Kidney (tissue), 14 donors: ENCODE data around the gene TCF12. TPM values are rescaled to one million over a fixed set of nuclear protein-coding genes. Genes with fewer than 3 reads are reported as not detected.

ENCODE experiments used
- DNase-seq, 5 donors: peaks; one replicate each; pipeline ENCODE4 v3.0.0-alpha.2; 2013 to 2020
- FAIRE-seq: peaks from 2 replicates; lab custom pipeline; 2012; peaks lifted over from hg19 to GRCh38; lab: Jason Lieb, UNC
- H3K27ac ChIP-seq, 2 donors: one replicate each; pipeline ENCODE4 v1.7.0; 2013; ENCODE audit warnings: low read depth in 2 of 2, low read length in 2 of 2, inconsistent platforms in 1 of 2
- H3K27me3 ChIP-seq: one replicate; pipeline ENCODE4 v1.7.1; 2013; ENCODE audit warnings: low read length, inconsistent platforms; ENCODE audit not compliant: control insufficient read depth, insufficient read depth
- H3K36me3 ChIP-seq, 3 donors: one replicate each; pipeline versions ENCODE4 v1.7.0 to v1.7.1; 2013; ENCODE audit warnings: low read length in 3 of 3, control low read depth in 1 of 3, inconsistent platforms in 1 of 3; ENCODE audit not compliant: insufficient read depth in 3 of 3, control insufficient read depth in 2 of 3
- H3K4me1 ChIP-seq, 3 donors: one replicate each; pipeline versions ENCODE4 v1.7.0 to v1.7.1; 2013; ENCODE audit warnings: low read length in 3 of 3, inconsistent platforms in 1 of 3, low read depth in 1 of 3; ENCODE audit not compliant: control insufficient read depth in 2 of 3, insufficient read depth in 2 of 3
- H3K4me3 ChIP-seq, 3 donors: one replicate each; pipeline versions ENCODE4 v1.7.0 to v1.8.1; 2013; ENCODE audit warnings: low read length in 3 of 3, control low read depth in 1 of 3, inconsistent platforms in 1 of 3
- H3K9ac ChIP-seq, 3 donors: one replicate each; pipeline versions ENCODE4 v1.7.0 to v1.7.1; 2013; ENCODE audit warnings: low read length in 3 of 3, control low read depth in 1 of 3, inconsistent platforms in 1 of 3
- H3K9me3 ChIP-seq, 3 donors: one replicate each; pipeline versions ENCODE4 v1.7.0 to v1.7.1; 2013; ENCODE audit warnings: low read length in 3 of 3, control low read depth in 1 of 3, inconsistent platforms in 1 of 3; ENCODE audit not compliant: control insufficient read depth in 2 of 3, insufficient read depth in 1 of 3
- intact Hi-C: fragments of 100-400 bp; cut with DNase I; formaldehyde crosslinking; loops from one replicate; pipeline ENCODE4 v1.11.1; 2022
- polyA plus RNA-seq: library from polyadenylated mRNA; stranded (reverse); fragments of 350-450 nt; fragmentation: Illumina TruSeq; extraction: RNeasy Lipid Tissue Mini Kit (QIAGEN cat#74804); gene quantifications from one replicate; pipeline ENCODE4 v1.2.3, GENCODE V29; 2014; ENCODE audit warnings: low read depth, low replicate concordance; ENCODE audit not compliant: insufficient read depth
- total RNA-seq: library from RNA; stranded (reverse); fragmentation: NEBNext Ultra II Directional; extraction: Animal tissue kit (Norgen Biotek cat#: 25700); gene quantifications from one replicate; pipeline ENCODE4 v1.2.1, GENCODE V29; 2021
- TF ChIP-seq, protein P1 (sequence below): IDR thresholded peaks from 3 replicates; pipeline ENCODE4 v1.5.1; 2012; ENCODE audit warnings: mild to moderate bottlenecking, moderate library complexity, borderline replicate concordance; ENCODE audit not compliant: insufficient read depth; ENCODE audit errors: extremely low read depth
- donor health status: control.
- donor health status: control.
- donor health status: control.
- donor health status: control.
- donor health status: control.
- donor health status: DM: yes; HTN: yes; CAD: no.
- donor health status: Normal renal cell carcinoma (clear cell type).

TCF12 gene
- total and polyA plus RNA-seq, 2 donors from 2014 or later, result 16.3 to 116 TPM

- H3K9me3 ChIP-seq, result no peaks in the 10 kb centered on the region
Measured at GRCh38 chr15:57245130-57245529, 326.7 kb downstream of the TCF12 start.

GRCh38 chr15:57245714-57246113, 327.3 kb downstream of the TCF12 start:
- H3K27me3 ChIP-seq, result no peaks in the 10 kb centered on the region
- TF ChIP-seq, protein P1, sequence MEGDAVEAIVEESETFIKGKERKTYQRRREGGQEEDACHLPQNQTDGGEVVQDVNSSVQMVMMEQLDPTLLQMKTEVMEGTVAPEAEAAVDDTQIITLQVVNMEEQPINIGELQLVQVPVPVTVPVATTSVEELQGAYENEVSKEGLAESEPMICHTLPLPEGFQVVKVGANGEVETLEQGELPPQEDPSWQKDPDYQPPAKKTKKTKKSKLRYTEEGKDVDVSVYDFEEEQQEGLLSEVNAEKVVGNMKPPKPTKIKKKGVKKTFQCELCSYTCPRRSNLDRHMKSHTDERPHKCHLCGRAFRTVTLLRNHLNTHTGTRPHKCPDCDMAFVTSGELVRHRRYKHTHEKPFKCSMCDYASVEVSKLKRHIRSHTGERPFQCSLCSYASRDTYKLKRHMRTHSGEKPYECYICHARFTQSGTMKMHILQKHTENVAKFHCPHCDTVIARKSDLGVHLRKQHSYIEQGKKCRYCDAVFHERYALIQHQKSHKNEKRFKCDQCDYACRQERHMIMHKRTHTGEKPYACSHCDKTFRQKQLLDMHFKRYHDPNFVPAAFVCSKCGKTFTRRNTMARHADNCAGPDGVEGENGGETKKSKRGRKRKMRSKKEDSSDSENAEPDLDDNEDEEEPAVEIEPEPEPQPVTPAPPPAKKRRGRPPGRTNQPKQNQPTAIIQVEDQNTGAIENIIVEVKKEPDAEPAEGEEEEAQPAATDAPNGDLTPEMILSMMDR, result no peak
- H3K4me1 ChIP-seq, result peaks cover 0 to 7% (median 0%) of the 10 kb centered on the region in 3 donors
- FAIRE-seq, result no peak
- H3K9me3 ChIP-seq, result no peaks in the 10 kb centered on the region
- no peak overlapping the region for H3K9ac ChIP-seq
- intact Hi-C loops, result no loop called here
- H3K27ac ChIP-seq, result no peak overlapping the region
- H3K36me3 ChIP-seq, result peaks cover 2 to 5% (median 4%) of the 10 kb centered on the region in 3 donors
- no peak for DNase-seq
- no peak overlapping the region for H3K4me3 ChIP-seq

More at GRCh38 chr15:57245130-57245529, 326.7 kb downstream of the TCF12 start:
- Histone ChIP-seq H3K4me1 (peaks cover 0 to 7% (median 0%) of the 10 kb centered on the region in 3 donors), H3K27ac (no peak overlapping the region), H3K36me3 (peaks cover 2 to 5% (median 4%) of the 10 kb centered on the region in 3 donors), H3K9ac (no peak overlapping the region), H3K4me3 (no peak overlapping the region), H3K27me3 (no peaks in the 10 kb centered on the region)
- FAIRE-seq, result no peak
- TF ChIP-seq, protein P1, result no peak
- no peak for DNase-seq
- intact Hi-C loops, result no loop called here

- TF ChIP-seq, protein P1, result no peak
- no peak for FAIRE-seq
Measured at GRCh38 chr15:57248074-57248473, 329.6 kb downstream of the TCF12 start.

DNA sequence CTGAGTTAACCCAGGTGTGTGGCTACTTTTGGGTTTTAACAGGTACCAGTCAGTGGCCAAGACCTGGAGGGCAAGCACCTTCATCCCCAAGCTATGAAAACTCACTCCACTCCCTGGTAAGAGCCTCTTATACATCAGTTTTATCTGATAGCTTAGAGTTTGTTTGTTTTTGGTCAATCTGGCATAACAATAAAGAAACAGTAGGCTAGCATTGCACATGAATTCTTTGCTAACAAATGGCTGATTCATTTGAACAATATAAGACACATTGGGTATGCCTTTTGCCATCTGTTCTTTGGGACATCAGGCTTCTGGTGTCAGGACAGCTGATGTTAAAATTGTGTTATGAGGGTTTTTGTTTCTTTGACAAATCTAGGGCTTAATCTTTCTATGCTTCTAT, 332.9 kb downstream of the TCF12 start:
- intact Hi-C loops, result no loop called here
- no peak for FAIRE-seq
- H3K4me1 ChIP-seq, result peaks cover 0 to 7% (median 0%) of the 10 kb centered on the region in 3 donors
- no peaks in the 10 kb centered on the region for H3K9me3 ChIP-seq
- H3K27me3 ChIP-seq, result no peaks in the 10 kb centered on the region
- no peak for DNase-seq
- no peak overlapping the region for H3K27ac ChIP-seq
- no peak overlapping the region for H3K9ac ChIP-seq
- TF ChIP-seq, protein P1, result no peak
- H3K36me3 ChIP-seq, result peaks cover 4 to 11% (median 8%) of the 10 kb centered on the region in 3 donors
- H3K4me3 ChIP-seq, result no peak overlapping the region

More at GRCh38 chr15:57248074-57248473, 329.6 kb downstream of the TCF12 start:
- Histone ChIP-seq H3K4me1 (peaks cover 0 to 7% (median 0%) of the 10 kb centered on the region in 3 donors), H3K27me3 (no peaks in the 10 kb centered on the region), H3K4me3 (no peak overlapping the region), H3K36me3 (peaks cover 2 to 8% (median 6%) of the 10 kb centered on the region in 3 donors), H3K9me3 (no peaks in the 10 kb centered on the region), H3K9ac (no peak overlapping the region), H3K27ac (no peak overlapping the region)
- intact Hi-C loops, result no loop called here
- DNase-seq, result no peak
